Measurements from ENCODE around the gene TP53. TPM values are rescaled to one million over a fixed set of nuclear protein-coding genes. Genes with fewer than 3 reads are reported as not detected.
A peak's percentile ranks its signal among the peaks of the same experiment; 100 is the strongest.

TP53 gene
- total and polyA plus RNA-seq, 12 donors: 7.9 to 29.1 (median 12.6) TPM

DNA sequence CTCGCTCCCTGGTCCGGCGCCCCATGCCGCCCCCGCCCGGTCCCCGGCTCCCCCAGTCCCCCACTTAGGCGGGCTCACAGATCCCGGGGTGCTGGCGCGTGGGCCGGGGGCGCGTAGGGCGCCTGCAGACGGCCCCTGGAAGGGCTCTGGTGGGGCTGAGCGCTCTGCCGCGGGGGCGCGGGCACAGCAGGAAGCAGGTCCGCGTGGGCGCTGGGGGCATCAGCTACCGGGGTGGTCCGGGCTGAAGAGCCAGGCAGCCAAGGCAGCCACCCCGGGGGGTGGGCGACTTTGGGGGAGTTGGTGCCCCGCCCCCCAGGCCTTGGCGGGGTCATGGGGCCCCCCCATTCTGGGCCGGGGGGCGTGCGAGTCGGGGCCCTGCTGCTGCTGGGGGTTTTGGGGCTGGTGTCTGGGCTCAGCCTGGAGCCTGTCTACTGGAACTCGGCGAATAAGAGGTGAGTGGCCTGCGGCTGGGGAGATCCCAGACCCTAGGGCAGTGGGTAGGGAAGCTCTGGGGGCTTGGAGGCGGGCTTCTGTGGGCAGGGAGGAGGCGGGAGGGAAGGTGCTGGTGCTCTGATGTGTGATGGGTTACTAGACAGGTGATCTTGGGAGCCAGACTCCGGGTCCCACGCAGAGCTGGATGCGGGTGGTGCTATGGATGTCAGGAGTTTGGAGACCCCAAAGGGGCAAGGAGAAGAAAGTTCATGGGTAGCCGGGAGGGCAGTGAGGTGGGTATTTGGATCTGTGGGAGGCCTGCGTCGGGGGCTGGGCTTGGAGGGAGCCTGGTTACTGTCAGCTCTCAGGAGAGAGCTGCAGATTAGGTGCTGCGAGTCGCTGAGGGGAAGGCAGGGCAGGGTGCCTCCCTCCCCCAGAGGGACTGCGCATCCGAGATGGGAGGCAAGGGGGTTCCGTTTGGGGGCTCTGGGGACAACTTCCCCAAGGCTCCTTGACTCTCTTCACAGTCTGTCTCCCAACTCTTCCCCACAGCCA lies 18.3 kb upstream of the TP53 start:
- Histone ChIP-seq H3K36me3 (peaks cover 0 to 26% (median 8%) of the 10 kb centered on the region in 9 donors), H3K27ac (no peak overlapping the region), H3K9me3 (no peaks in the 10 kb centered on the region), H3K27me3 (peaks cover 5 to 56% (median 41%) of the 10 kb centered on the region in 7 donors), H3K4me1 (peaks cover 7 to 26% (median 20%) of the 10 kb centered on the region in 9 donors), H3K4me3 (peak overlapping the region; percentile 8 to 57 (median 44))
- DNase-seq (no peak), ATAC-seq (peak in 1 of 8 donors; percentile 38)
- TF ChIP-seq, protein P1, sequence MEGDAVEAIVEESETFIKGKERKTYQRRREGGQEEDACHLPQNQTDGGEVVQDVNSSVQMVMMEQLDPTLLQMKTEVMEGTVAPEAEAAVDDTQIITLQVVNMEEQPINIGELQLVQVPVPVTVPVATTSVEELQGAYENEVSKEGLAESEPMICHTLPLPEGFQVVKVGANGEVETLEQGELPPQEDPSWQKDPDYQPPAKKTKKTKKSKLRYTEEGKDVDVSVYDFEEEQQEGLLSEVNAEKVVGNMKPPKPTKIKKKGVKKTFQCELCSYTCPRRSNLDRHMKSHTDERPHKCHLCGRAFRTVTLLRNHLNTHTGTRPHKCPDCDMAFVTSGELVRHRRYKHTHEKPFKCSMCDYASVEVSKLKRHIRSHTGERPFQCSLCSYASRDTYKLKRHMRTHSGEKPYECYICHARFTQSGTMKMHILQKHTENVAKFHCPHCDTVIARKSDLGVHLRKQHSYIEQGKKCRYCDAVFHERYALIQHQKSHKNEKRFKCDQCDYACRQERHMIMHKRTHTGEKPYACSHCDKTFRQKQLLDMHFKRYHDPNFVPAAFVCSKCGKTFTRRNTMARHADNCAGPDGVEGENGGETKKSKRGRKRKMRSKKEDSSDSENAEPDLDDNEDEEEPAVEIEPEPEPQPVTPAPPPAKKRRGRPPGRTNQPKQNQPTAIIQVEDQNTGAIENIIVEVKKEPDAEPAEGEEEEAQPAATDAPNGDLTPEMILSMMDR (IDR thresholded peaks at IDR 0.05): no peak
- WGBS, 2 donors: 4 to 5% methylated on average over 41 to 50 of the region's 50 CpGs
- intact Hi-C loops (cut with DNase I): no loop called here

DNA sequence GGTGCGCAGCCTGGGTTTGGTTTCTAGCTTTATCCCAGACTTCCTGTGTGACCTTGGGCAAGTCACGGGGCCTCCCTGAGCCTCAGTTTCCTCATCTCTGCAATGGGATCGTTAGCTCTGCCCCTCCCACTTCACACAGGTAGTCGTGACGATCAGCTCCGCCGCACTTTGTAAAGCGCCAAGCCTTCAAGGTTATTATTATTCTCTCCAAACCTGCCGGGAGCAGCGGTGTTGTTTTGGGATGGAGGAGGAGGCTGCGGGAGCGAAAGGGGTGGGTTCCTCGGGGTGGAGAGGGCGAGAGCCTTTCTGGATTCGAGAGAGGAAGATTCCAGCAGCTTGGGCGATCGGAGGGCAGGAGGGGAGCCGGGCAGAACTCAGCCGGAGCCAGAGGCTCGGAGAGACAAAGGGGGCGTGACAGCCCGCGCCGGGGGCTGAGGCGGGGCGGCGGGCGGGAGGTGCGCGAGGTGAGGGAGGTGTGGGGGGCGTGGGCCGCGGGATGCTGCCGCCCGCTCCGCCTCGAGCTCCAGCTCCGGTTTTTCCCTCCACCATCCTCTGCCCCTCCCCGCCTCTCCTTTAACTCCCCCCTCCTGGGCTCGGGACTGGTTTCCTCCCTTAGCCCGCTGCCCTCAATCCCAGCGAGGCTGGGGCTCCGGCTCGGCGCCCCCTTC lies 17.4 kb upstream of the TP53 start, which contains the start of gene EFNB3:
EFNB3 (plus strand) TSS at position 602 of the 668 bp plus-strand sequence. CDS start 397 bp downstream, outside the sequence.
- TF ChIP-seq, protein P1 (IDR thresholded peaks at IDR 0.05): no peak
- ATAC-seq: peak in 5 of 8 donors; percentile 12 to 61 (median 31)
- Histone ChIP-seq H3K4me3 (peak within 1 kb of the TSS; percentile 8 to 57 (median 44)), H3K4me1 (peaks cover 7 to 26% (median 16%) of the 10 kb centered on the region in 9 donors), H3K27me3 (peaks cover 5 to 50% (median 41%) of the 10 kb centered on the region in 7 donors), H3K9me3 (no peaks in the 10 kb centered on the region), H3K27ac (no peak within 1 kb of the TSS), H3K36me3 (peaks cover 0 to 32% (median 8%) of the 10 kb centered on the region in 9 donors)
- WGBS, 2 donors: 1% methylated on average over 45 of the region's 45 CpGs
- DNase-seq: no peak
- intact Hi-C loops (cut with DNase I): no loop called here

DNA sequence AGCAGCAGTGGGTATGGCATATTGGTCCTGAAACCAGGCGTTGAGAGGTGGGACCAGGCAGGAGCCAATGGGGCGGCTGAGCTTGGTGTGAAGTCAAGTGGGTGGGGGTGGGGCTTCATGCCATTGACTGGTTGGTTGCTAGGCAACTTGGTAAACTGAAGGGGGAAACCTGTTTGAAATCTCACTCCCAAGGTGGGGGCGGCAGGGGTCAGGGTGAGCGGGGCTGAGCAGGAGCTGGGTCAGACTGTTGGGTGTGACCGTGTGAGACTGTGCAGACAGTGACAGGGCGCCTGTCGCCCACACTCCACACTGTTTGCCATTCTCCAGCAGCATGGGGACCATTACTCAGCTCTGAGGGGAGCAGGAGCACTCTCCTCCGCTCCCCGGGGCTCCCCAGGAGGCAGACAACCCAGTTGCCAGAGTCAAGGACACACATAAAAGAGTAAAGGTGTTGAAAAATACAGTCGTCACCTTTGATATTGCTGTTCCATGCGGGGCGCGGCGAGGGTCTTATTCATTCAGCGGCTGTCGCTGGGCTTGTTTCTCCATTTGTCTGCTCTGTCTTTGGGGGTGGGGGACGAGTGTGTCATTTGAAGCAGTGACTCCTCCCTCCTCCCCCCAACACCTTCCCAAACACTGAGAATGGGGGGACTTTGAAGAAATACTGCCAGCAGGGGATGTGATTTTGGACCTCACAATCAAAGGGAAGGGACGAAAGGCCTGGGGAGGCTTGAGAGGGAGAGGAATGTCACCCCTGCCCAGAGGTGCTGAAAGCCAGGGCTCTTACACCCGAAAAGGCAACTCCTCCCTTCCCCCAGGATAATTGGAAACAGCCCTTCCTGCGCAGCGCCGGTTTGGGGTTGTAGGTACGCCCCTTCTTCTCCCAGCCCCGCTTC lies 16.5 kb upstream of the TP53 start:
- intact Hi-C loops (cut with DNase I): no loop called here
- H3K9me3 ChIP-seq: no peaks in the 10 kb centered on the region
- peaks cover 5 to 50% (median 41%) of the 10 kb centered on the region in 7 donors for H3K27me3 ChIP-seq
- no peak overlapping the region for H3K27ac ChIP-seq
- 22 to 37% methylated on average over 24 of the region's 24 CpGs for WGBS, 2 donors
- ATAC-seq (peak; percentile 36 to 77 (median 62)), DNase-seq (no peak)
- peaks cover 0 to 32% (median 8%) of the 10 kb centered on the region in 9 donors for H3K36me3 ChIP-seq
- TF ChIP-seq, protein P1 (IDR thresholded peaks at IDR 0.05): no peak
- peaks cover 7 to 26% (median 16%) of the 10 kb centered on the region in 9 donors for H3K4me1 ChIP-seq
- peak overlapping the region in 3 of 10 donors; percentile 10 to 57 (median 46) for H3K4me3 ChIP-seq
